ENCODE results near the gene CAMK2B. TPM values are rescaled to one million over a fixed set of nuclear protein-coding genes. Genes with fewer than 3 reads are reported as not detected.

Gene CAMK2B
- total RNA-seq, 2 donors from 2014 or later, result 1.2 to 3.5 TPM

GRCh38 chr7:44246396-44247113 lies 78.8 kb downstream of the CAMK2B start:
- DNase-seq (ENCODE audit: low spot score), result no peak
- intact Hi-C loops (cut with DNase I), result loop anchor here in 1 of 2 donors (5.0 to 10.0 kb wide), 2 partner anchors 61 to 318 kb away; no protein-coding TSS in a partner anchor

- intact Hi-C loops (cut with DNase I), result loop anchor here (5.0 to 10.0 kb wide), 2 partner anchors 233 to 321 kb away; no protein-coding TSS in a partner anchor
- DNase-seq (ENCODE audit: low spot score), result no peak
These were observed 81.1 kb downstream of the CAMK2B start for GRCh38 chr7:44244282-44244681.

DNA sequence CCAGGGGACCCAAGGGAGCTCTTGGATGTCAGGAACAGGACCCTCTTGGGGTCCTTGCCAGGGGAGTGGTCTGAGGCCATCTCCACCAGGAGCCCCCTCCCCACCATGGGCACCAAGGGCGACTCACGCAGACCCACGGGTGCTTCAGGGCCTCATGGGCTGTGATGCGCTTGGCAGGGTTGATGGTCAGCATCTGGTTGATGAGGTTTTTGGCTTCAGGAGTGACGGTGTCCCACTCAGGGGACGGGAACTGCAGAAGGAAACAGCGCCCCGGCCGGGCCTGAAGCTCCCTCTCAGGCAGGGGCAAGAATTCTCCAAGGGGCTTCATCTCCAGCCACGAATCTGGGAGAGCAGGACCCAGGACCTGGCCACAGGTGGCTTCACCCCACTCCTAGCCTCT lies 83.3 kb downstream of the CAMK2B start:
- DNase-seq (ENCODE audit: low spot score), result no peak
- intact Hi-C loops (cut with DNase I), result loop anchor here (5.0 to 10.0 kb wide), 2 partner anchors 235 to 323 kb away; no protein-coding TSS in a partner anchor

GRCh38 chr7:44240983-44241510 lies 84.3 kb downstream of the CAMK2B start:
- intact Hi-C loops (cut with DNase I), result loop anchor here (5.0 to 10.0 kb wide), 2 partner anchors 236 to 324 kb away; no protein-coding TSS in a partner anchor
- peak; percentile 89 for DNase-seq (ENCODE audit: low spot score)

DNA sequence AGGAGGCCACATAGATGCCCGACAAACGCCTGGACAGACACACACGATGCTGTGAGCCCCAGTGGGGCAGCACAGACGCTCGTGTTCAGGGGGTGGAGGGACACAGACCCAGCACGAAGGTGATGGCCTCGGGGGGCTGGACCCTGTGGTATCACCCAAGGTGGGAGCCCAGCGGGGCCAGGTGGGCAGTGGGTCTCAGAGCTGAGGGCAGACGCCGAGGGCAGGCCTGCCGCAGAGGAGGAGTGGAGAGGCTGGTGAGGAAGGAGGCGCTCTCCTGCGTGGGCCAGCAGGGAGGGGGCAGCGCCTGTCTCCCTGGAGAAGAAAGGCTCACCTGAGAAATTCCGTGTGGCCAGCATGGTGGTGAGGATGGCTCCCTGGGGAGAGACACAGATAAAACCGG lies 85.0 kb downstream of the CAMK2B start:
- intact Hi-C loops (cut with DNase I), result loop anchor here (5.0 to 10.0 kb wide), 2 partner anchors 237 to 324 kb away; no protein-coding TSS in a partner anchor
- DNase-seq (ENCODE audit: low spot score), result no peak

- intact Hi-C loops (cut with DNase I), result no loop called here
- no peak for DNase-seq (ENCODE audit: low spot score)
These were observed 86.0 kb downstream of the CAMK2B start for GRCh38 chr7:44239361-44239760.

- intact Hi-C loops (cut with DNase I), result no loop called here
- DNase-seq (ENCODE audit: low spot score), result no peak
These were observed 87.2 kb downstream of the CAMK2B start for GRCh38 chr7:44238116-44238695.

DNA sequence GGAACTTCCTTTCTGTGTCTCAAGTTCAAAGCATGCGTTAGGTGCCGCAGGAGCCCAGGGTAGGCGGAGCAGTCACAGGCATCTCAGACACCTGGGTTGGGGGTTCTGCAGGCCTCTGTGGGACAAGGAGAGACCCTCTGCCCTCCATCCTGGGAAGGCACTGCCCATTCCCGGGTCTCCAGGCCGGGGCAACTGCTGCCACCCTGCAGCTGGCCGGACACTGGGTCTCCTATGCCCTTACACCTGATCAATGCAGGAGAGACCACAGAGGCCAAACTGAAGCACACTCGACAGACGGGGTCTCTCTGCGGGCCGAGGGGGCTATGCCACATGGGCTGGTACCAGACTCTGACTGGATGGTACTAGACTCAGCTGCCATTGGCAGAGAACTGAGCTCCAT lies 87.7 kb downstream of the CAMK2B start:
- DNase-seq (ENCODE audit: low spot score), result no peak
- intact Hi-C loops (cut with DNase I), result no loop called here

- DNase-seq (ENCODE audit: low spot score), result no peak
- intact Hi-C loops (cut with DNase I), result no loop called here
These were observed 89.1 kb downstream of the CAMK2B start for GRCh38 chr7:44236333-44236728.

DNA sequence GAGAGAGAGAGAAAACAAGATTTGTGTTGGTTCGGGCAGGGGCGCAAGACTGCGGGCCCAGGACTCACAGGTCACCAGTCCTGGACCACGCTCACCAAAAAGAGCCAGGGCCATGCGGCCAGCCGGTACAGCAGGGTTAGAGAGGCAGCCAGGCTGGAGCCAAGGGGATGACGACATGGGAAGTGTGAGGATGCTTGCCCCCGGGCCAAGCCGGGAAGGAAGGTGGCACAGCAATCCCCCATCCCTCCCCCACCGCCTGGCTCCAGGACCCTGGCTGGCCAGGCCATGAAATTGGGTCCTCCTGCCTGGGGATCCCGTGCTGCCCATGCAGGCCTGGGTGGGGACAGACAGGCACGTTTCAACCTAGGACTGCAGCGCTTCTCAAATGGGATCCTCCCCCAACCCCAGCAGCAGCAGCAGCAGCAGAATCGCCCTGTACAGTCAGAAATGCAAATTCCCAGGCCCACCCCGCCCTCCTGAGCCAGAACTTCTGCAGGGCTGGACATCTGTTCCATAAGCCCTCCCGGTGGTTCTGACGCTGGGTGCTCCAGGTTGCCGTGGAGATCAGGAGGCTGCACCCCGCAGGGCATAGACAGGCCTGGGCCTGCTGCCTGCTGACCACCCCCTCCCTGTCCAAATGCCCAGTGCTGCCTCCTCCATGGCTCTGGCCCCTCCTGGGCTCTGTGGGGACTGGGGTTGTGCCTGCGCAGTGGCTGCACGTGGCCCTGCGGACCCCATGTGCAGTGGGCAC lies 89.6 kb downstream of the CAMK2B start:
- DNase-seq (ENCODE audit: low spot score), result no peak
- intact Hi-C loops (cut with DNase I), result no loop called here

DNA sequence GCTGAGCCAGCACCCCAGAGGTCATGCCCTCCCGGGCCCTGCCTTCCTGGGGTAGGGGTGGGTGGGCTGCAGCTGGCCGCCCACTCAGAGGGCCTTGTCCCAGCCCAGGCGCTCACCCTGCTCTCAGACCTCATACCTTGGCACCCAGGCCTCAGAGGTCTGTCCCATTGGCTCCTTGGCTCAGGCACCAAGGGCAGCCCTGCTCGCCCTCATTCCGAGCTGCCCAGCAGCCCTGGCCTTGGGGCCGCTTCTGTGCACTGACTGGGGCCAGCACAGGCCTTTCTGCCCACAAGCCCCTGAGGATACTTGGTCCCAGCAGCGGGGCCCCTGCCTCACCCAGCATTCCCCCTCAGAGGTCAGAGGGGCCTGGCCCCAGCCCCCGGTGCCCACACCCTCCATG lies 90.3 kb downstream of the CAMK2B start:
- intact Hi-C loops (cut with DNase I), result no loop called here
- no peak for DNase-seq (ENCODE audit: low spot score)

GRCh38 chr7:44232901-44233715 lies 92.3 kb downstream of the CAMK2B start:
- intact Hi-C loops (cut with DNase I), result no loop called here
- no peak for DNase-seq (ENCODE audit: low spot score)

- no peak for DNase-seq (ENCODE audit: low spot score)
- intact Hi-C loops (cut with DNase I), result no loop called here
These were observed 93.0 kb downstream of the CAMK2B start for GRCh38 chr7:44232396-44232795.

GRCh38 chr7:44231088-44231487 lies 94.3 kb downstream of the CAMK2B start:
- intact Hi-C loops (cut with DNase I), result no loop called here
- no peak for DNase-seq (ENCODE audit: low spot score)

GRCh38 chr7:44230286-44230685 lies 95.1 kb downstream of the CAMK2B start:
- intact Hi-C loops (cut with DNase I), result no loop called here
- DNase-seq (ENCODE audit: low spot score), result no peak

GRCh38 chr7:44229546-44230105 lies 95.8 kb downstream of the CAMK2B start:
- intact Hi-C loops (cut with DNase I), result no loop called here

GRCh38 chr7:44228571-44229350 lies 96.6 kb downstream of the CAMK2B start:
- DNase-seq (ENCODE audit: low spot score), result no peak
- intact Hi-C loops (cut with DNase I), result no loop called here

More at GRCh38 chr7:44229546-44230105, 95.8 kb downstream of the CAMK2B start:
- DNase-seq (ENCODE audit: low spot score), result no peak

GRCh38 chr7:44227911-44228310 lies 97.5 kb downstream of the CAMK2B start:
- DNase-seq (ENCODE audit: low spot score), result no peak
- intact Hi-C loops (cut with DNase I), result no loop called here
